PFSK-1 (cell line): Measurements from ENCODE around the gene SH3TC1.

Experiments used
- FOXP2 ChIP-seq: optimal IDR thresholded peaks from 2 replicates; pipeline ENCODE3; 2011; ENCODE audit warnings: borderline replicate concordance, control low read depth, inconsistent platforms; ENCODE audit not compliant: insufficient read depth; ENCODE audit errors: extremely low read length, extremely low read depth
- POLR2AphosphoS5 ChIP-seq: IDR thresholded peaks from 2 replicates; pipeline ENCODE4 v1.6.1; 2012; ENCODE audit warnings: low read depth, mild to moderate bottlenecking, control low read depth, low read length, moderate library complexity
- SIN3A ChIP-seq: IDR thresholded peaks from 2 replicates; pipeline ENCODE4 v1.6.1; 2012; ENCODE audit warnings: mild to moderate bottlenecking, low read length, moderate library complexity, borderline replicate concordance; ENCODE audit not compliant: insufficient read depth
- TAF1 ChIP-seq: IDR thresholded peaks from 2 replicates; pipeline ENCODE4 v1.6.1; 2012; ENCODE audit warnings: low read length, control low read depth, borderline replicate concordance; ENCODE audit not compliant: insufficient read depth
- TF ChIP-seq, protein P1 (sequence below), 2 experiments: IDR thresholded peaks; 2 replicates each; pipeline versions ENCODE4 v1.6.1 to v1.8.0; 2011 to 2012; ENCODE audit warnings: low read depth in 2 of 2, low read length in 2 of 2, control low read depth in 1 of 2, inconsistent platforms in 1 of 2, mild to moderate bottlenecking in 1 of 2, moderate library complexity in 1 of 2; ENCODE audit not compliant: insufficient read depth in 1 of 2

Gene SH3TC1

DNA sequence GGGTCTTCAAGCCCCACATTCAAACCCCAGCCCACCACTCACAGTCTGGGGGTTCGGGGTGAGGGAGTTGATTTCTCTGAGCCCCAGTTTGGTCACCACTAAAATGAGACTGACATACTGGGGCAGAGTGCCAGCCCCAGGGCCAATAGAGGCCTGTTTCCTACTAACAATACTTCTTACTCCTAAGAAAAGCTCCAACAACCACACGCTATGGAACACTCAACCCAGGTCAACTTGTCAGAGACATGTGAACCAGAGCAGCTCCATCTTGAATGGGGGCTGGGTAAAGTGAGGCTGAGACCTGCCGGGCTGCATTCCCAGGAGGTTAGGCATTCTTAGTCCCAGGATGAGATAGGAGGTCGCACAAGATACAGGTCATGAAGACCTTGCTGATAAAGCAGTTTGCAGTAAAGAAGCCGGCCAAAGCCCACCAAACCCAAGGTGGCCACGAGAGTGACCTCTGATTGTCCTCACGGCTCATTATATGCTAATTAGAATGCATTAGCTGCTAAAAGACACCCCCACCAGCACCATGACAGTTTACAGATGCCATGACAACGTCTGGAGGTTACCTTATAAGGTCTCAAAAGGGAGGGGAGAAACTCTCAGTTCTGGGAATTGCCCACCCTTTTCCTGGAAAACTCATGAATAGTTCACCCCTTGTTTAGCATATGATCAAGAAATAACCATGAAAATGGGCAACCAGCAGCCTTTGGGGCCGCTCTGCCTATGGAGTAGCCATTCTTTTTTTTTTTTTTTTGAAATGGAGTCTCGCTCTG, 43.9 kb downstream of the SH3TC1 start:
- TF ChIP-seq SIN3A (no peak), POLR2AphosphoS5 (no peak), TAF1 (no peak), FOXP2 (no peak)
- TF ChIP-seq, protein P1, sequence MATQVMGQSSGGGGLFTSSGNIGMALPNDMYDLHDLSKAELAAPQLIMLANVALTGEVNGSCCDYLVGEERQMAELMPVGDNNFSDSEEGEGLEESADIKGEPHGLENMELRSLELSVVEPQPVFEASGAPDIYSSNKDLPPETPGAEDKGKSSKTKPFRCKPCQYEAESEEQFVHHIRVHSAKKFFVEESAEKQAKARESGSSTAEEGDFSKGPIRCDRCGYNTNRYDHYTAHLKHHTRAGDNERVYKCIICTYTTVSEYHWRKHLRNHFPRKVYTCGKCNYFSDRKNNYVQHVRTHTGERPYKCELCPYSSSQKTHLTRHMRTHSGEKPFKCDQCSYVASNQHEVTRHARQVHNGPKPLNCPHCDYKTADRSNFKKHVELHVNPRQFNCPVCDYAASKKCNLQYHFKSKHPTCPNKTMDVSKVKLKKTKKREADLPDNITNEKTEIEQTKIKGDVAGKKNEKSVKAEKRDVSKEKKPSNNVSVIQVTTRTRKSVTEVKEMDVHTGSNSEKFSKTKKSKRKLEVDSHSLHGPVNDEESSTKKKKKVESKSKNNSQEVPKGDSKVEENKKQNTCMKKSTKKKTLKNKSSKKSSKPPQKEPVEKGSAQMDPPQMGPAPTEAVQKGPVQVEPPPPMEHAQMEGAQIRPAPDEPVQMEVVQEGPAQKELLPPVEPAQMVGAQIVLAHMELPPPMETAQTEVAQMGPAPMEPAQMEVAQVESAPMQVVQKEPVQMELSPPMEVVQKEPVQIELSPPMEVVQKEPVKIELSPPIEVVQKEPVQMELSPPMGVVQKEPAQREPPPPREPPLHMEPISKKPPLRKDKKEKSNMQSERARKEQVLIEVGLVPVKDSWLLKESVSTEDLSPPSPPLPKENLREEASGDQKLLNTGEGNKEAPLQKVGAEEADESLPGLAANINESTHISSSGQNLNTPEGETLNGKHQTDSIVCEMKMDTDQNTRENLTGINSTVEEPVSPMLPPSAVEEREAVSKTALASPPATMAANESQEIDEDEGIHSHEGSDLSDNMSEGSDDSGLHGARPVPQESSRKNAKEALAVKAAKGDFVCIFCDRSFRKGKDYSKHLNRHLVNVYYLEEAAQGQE (IDR thresholded peaks at IDR 0.05; ENCODE audit: insufficient read depth in 1 of 2, low read depth in 2 of 2, low read length in 2 of 2) = no peak

DNA sequence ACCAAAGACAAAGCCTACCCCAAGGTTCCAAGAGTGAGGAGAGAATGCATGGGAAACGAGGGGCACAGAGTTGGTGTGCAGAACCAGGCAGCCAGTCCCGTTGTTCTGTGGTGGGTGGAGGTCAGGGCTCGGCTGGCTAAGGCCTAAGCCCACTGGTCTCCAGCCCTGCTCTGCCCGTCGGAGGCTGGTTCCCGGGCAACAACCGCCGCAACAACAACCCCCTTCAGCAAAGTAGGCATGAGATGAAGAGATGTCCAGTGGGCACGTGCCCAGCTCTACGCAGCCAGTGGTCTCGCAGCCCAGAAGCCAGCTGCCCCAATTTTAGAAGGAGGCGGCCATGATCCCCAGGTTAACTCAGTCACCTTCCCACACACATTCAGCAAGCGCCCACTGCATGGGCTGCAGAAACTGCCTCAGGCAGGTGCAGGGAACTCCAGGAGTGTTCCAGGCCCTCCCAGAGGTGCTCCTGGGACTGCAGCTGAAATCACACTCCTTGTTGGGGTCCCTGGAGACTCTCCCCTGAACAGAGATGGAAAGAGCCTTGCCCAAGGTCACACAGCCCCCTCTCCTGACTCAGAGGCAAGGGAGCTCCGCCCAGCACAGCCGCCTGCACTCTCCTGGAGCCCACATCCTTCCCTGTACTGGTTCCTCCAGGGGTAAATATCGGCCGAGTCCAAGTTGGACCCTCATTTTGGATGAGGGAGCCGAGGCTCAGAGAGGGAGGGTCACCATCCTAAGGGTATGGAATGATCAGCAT, 45.1 kb downstream of the SH3TC1 start:
- TF ChIP-seq FOXP2 (no peak), POLR2AphosphoS5 (no peak), SIN3A (no peak), TAF1 (no peak)
- TF ChIP-seq, protein P1 (IDR thresholded peaks at IDR 0.05; ENCODE audit: insufficient read depth in 1 of 2, low read depth in 2 of 2, low read length in 2 of 2) = no peak

DNA sequence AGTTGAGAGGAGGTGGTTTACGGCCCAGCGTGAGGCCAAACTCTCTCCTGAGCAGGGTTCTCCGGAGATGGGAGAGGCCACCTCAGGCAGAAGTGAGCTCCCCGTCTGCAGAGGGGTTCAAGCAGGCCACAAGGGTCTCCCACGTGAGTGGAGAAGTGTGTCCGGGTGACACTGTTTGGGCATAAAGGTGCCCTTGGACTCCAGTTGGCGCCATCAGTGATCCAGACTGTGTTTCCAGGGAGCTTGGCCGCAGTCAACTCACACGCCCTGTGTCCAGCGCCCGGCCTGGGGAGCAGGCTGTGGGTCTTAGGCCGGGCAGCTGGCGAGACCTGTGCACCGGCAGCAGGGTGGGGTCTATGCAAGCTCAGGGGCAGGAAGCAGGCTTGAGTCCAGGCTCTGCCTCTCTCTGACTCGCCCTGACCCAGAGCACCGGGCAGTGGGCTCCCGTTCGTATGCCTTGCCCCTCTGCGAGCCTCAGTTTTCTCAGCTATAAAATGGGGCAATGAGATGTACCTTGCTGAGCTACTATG, 45.9 kb downstream of the SH3TC1 start:
- TF ChIP-seq SIN3A (no peak), POLR2AphosphoS5 (no peak), TAF1 (no peak)
- TF ChIP-seq, protein P1 (IDR thresholded peaks at IDR 0.05; ENCODE audit: insufficient read depth in 1 of 2, low read depth in 2 of 2, low read length in 2 of 2) = no peak

DNA sequence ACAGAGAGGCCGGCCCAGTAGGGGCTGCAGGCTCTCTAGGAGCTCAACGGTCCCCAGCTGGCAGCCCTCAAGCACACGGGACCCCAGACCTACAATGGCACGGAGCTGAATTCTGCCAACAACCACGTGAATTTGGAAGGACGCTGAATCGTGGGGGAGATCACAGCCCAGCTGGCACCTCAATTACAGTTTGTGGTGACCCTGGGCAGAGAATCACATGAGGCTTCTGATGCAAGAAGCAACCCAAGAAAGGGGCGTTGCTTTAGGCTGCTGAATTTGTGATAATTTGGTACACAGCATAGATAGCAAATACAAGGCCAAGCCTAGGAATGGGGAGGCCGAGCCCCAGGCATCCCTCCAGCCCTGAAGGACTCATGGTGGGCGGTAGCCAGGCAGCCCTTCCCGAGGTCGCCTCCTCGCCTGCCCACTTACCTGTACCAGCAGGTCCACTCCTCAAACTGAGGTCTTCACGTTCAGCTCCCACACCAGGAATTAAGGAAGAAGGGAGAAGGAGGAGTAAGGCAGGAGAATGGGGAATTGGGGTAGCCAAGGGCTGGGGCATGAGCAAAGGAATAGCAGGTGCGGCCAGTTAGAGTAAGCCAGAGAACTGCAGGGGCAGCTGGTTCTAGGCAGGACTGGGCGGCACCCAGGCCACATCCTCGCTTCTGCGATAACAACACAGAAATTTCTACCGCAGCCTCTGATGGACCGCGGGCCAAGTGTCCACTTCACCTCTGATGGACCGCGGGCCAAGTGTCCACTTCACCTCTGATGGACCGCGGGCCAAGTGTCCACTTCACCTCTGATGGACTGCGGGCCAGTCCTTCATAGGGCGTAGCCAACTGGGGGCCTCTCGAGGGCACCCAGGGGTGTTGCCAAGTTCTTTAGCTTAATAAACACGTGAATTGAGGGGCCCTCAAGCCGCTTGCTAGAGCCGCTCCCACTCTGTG, 47.1 kb downstream of the SH3TC1 start:
- TF ChIP-seq SIN3A = no peak
- no peak for TF ChIP-seq FOXP2
- no peak for TF ChIP-seq POLR2AphosphoS5
- TF ChIP-seq, protein P1 (IDR thresholded peaks at IDR 0.05; ENCODE audit: insufficient read depth in 1 of 2, low read depth in 2 of 2, low read length in 2 of 2) = no peak
- TF ChIP-seq TAF1 = no peak
